ENCODE measurements around the gene EYA2.

DNA sequence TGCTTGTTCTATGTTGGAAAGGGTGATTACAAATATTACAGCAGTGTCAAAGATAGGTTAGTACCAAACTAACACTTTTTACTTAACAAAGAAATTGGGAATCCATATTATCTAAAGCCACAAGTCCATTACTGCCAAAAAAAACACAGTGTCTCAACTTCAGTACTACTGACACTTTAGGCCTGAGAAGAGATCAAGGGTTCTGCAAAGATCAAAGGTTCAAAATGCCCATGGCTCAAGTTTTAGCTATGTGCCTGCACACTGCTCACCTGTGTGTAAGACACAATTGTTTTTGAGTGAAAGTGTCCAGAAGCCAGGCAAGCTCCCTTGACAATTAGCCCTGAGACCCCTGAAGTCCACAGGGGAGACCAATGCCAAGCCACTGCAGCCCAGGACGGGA lies 329.3 kb downstream of the EYA2 start:
- TF ChIP-seq, protein P1, sequence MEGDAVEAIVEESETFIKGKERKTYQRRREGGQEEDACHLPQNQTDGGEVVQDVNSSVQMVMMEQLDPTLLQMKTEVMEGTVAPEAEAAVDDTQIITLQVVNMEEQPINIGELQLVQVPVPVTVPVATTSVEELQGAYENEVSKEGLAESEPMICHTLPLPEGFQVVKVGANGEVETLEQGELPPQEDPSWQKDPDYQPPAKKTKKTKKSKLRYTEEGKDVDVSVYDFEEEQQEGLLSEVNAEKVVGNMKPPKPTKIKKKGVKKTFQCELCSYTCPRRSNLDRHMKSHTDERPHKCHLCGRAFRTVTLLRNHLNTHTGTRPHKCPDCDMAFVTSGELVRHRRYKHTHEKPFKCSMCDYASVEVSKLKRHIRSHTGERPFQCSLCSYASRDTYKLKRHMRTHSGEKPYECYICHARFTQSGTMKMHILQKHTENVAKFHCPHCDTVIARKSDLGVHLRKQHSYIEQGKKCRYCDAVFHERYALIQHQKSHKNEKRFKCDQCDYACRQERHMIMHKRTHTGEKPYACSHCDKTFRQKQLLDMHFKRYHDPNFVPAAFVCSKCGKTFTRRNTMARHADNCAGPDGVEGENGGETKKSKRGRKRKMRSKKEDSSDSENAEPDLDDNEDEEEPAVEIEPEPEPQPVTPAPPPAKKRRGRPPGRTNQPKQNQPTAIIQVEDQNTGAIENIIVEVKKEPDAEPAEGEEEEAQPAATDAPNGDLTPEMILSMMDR (IDR thresholded peaks at IDR 0.05): no peak
- TF ChIP-seq EP300 (IDR thresholded peaks at IDR 0.05) (no peak), POLR2AphosphoS5 (IDR thresholded peaks at IDR 0.05) (no peak)

All from gastroesophageal sphincter (tissue), 3 donors.